Subcutaneous adipose tissue (tissue), 4 donors: ENCODE results near the gene ENTPD1. TPM values are rescaled to one million over a fixed set of nuclear protein-coding genes. Genes with fewer than 3 reads are reported as not detected.

Source experiments
- total RNA-seq, 4 donors: library from RNA; depleted of rRNA; stranded (reverse); fragments of >200 nt; gene quantifications; one replicate each; pipeline ENCODE4 v1.1.0, GENCODE V29; 2016
- TF ChIP-seq, protein P1 (sequence below): fragments of 450-650 bp; IDR thresholded peaks from one replicate; pipeline ENCODE4 v1.5.1; 2016; ENCODE audit warnings: low read depth, mild to moderate bottlenecking, control low read depth, antibody characterized with exemption, moderate library complexity

ENTPD1 gene
- total RNA-seq, 4 donors from 2014 or later: 16.2 to 28.7 (median 20.4) TPM

- TF ChIP-seq, protein P1, sequence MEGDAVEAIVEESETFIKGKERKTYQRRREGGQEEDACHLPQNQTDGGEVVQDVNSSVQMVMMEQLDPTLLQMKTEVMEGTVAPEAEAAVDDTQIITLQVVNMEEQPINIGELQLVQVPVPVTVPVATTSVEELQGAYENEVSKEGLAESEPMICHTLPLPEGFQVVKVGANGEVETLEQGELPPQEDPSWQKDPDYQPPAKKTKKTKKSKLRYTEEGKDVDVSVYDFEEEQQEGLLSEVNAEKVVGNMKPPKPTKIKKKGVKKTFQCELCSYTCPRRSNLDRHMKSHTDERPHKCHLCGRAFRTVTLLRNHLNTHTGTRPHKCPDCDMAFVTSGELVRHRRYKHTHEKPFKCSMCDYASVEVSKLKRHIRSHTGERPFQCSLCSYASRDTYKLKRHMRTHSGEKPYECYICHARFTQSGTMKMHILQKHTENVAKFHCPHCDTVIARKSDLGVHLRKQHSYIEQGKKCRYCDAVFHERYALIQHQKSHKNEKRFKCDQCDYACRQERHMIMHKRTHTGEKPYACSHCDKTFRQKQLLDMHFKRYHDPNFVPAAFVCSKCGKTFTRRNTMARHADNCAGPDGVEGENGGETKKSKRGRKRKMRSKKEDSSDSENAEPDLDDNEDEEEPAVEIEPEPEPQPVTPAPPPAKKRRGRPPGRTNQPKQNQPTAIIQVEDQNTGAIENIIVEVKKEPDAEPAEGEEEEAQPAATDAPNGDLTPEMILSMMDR: no peak
Observed at GRCh38 chr10:95787447-95787846, 31.5 kb downstream of the ENTPD1 start.

DNA sequence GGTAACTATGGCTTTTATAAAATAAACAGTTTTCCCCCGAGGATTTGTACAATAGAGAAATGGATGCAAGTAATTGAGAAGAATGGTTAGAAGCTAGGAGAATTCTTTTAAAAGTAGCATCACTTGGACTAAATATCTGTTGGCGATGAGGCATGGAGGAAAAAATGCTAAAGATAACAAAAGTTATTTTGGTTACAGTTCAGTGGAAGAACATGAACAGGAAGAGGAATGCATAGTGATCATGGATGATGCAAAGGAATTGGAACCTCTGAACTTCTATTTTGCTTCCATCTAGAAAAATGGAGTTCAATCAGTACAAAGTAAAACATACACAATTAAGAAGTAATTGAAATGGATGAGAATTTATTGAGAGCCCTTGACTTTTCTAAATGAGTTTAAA is 32.9 kb downstream of the ENTPD1 start:
- TF ChIP-seq, protein P1: no peak

- TF ChIP-seq, protein P1: no peak
Observed at GRCh38 chr10:95789902-95790301, 33.9 kb downstream of the ENTPD1 start.

DNA sequence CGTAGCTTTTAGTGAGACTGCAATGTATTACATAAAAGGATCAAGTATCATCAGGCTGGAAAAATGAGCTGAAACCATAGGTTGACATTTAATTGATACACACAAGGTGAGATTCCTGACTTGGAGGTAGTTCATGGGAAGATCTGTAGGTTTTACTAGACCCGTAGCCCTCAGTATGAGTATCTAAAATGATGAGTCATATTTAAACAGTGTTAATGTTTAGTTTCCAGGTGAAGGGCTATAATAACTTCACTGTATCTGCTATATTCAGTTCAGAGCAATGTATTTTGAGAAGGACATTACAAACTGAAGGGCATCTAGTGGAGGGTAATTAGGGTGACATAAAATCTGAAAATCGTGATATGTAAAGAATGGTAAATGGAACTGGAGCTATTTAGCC is 35.0 kb downstream of the ENTPD1 start:
- TF ChIP-seq, protein P1: no peak

GRCh38 chr10:95791425-95791979 is 35.5 kb downstream of the ENTPD1 start:
- TF ChIP-seq, protein P1: no peak

GRCh38 chr10:95792211-95792780 is 36.3 kb downstream of the ENTPD1 start:
- TF ChIP-seq, protein P1: no peak

DNA sequence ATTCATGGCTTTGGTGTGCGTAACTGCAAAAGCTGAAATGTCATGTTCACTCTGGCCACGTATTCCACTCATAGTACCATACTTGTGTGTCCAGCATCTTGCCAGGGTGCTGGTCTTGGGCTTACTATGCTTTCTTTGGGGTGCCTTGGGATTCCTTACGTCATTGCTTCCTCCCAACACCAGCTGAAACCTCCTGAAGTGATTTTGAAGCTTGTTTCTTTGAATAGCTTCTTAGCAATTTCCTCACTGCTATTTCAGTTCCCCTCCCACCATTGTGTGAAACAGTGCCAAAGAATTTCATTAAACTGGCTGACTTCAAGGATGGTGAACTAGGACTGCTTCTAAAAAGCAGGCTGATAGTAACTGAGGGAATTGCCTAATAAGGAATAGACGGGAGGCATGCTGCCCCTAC is 36.9 kb downstream of the ENTPD1 start:
- TF ChIP-seq, protein P1: no peak
